GM18498 (cell line): ENCODE results near the gene NAA80.
"Not testable (repeated sequence)": the region's sequence is repeated elsewhere in the genome, so short reads cannot be mapped to it uniquely, and the experiment has no call there.

Experiments
- ATAC-seq: cut with Tn5 transposase; IDR thresholded peaks from one replicate; pipeline ENCODE4 v1.9.1; 2021; ENCODE audit warnings: mild to moderate bottlenecking, moderate library complexity; ENCODE audit not compliant: unreplicated experiment

The NAA80 gene

GRCh38 chr3:50316657-50317242 is 17.5 kb upstream of the NAA80 start:
- no peak for ATAC-seq

- ATAC-seq: no peak
Observed at GRCh38 chr3:50314816-50315215, 15.6 kb upstream of the NAA80 start.

- no peak for ATAC-seq
Observed at GRCh38 chr3:50314342-50314741, 15.1 kb upstream of the NAA80 start.

- not testable (repeated sequence) for ATAC-seq
Observed at GRCh38 chr3:50312041-50312440, 12.8 kb upstream of the NAA80 start.

- no peak for ATAC-seq
Observed at GRCh38 chr3:50304601-50305000, 5.4 kb upstream of the NAA80 start.

GRCh38 chr3:50303013-50303815 is 4.0 kb upstream of the NAA80 start, which contains the start of gene HYAL1:
TSS of gene HYAL1 (minus strand) at chr3:50303574. CDS start at chr3:50302956, 618 bp downstream.
- no peak for ATAC-seq

- no peak for ATAC-seq
Observed at GRCh38 chr3:50302095-50303012, 3.1 kb upstream of the NAA80 start.

GRCh38 chr3:50300681-50301254 is 1.6 kb upstream of the NAA80 start:
- no peak for ATAC-seq

GRCh38 chr3:50299929-50300680 is 900 bp upstream of the NAA80 start:
- no peak for ATAC-seq

- ATAC-seq: no peak
Observed at GRCh38 chr3:50299638-50299928, 378 bp upstream of the NAA80 start.

- ATAC-seq: no peak
Observed at GRCh38 chr3:50297896-50298725, 1.1 kb downstream of the NAA80 start.

GRCh38 chr3:50297384-50297775 is 1.8 kb downstream of the NAA80 start:
- ATAC-seq: no peak

GRCh38 chr3:50296721-50297383 is 2.4 kb downstream of the NAA80 start:
- ATAC-seq: no peak

GRCh38 chr3:50295553-50296431 is 3.4 kb downstream of the NAA80 start:
- no peak for ATAC-seq

- no peak for ATAC-seq
Observed at GRCh38 chr3:50294492-50295403, 4.5 kb downstream of the NAA80 start.

- ATAC-seq: no peak
Observed at GRCh38 chr3:50294089-50294488, 5.1 kb downstream of the NAA80 start.
